H1 (cell line): Measurements from ENCODE around the gene LINC01488. TPM values are rescaled to one million over a fixed set of nuclear protein-coding genes. Genes with fewer than 3 reads are reported as not detected.

Experiments
- BACH1 ChIP-seq: IDR thresholded peaks from 2 replicates; pipeline ENCODE4 v1.6.1; 2012; ENCODE audit warnings: low read length, improper control_type of control experiment
- CBX5 ChIP-seq: fragments of 300-800, 300-1000 bp; sonication (generic); IDR thresholded peaks from 2 replicates; pipeline ENCODE4 v1.7.1; 2016; ENCODE audit warnings: antibody characterized with exemption, low read length, low read depth
- HDAC6 ChIP-seq: IDR thresholded peaks from one replicate; pipeline ENCODE4 v1.7.1; 2012; ENCODE audit warnings: low read depth, mild to moderate bottlenecking, inconsistent platforms, low read length, moderate library complexity
- KDM5A ChIP-seq: fragments of 200-600 bp; IDR thresholded peaks from 2 replicates; pipeline ENCODE4 v1.7.1; 2012; ENCODE audit warnings: mild to moderate bottlenecking, low read length, inconsistent platforms, mixed read lengths
- MAFK ChIP-seq: IDR thresholded peaks from 2 replicates; pipeline ENCODE4 v1.6.1; 2012; ENCODE audit warnings: low read depth, mild to moderate bottlenecking, improper control_type of control experiment, low read length
- NRF1 ChIP-seq: IDR thresholded peaks from 2 replicates; pipeline ENCODE4 v1.6.1; 2011; ENCODE audit warnings: mild to moderate bottlenecking, low read depth, low read length, improper control_type of control experiment
- RFX5 ChIP-seq: IDR thresholded peaks from 2 replicates; pipeline ENCODE4 v1.6.1; 2011; ENCODE audit warnings: low read depth, low read length, improper control_type of control experiment, borderline replicate concordance
- SIX5 ChIP-seq: IDR thresholded peaks from 2 replicates; pipeline ENCODE4 v1.6.1; 2011; ENCODE audit warnings: mild to moderate bottlenecking, low read depth, low read length
- SP4 ChIP-seq: IDR thresholded peaks from 2 replicates; pipeline ENCODE4 v1.6.1; 2012; ENCODE audit warnings: low read length, inconsistent platforms
- SRF ChIP-seq: IDR thresholded peaks from 2 replicates; pipeline ENCODE4 v1.6.1; 2011; ENCODE audit warnings: mild to moderate bottlenecking, low read depth, low read length, moderate library complexity
- polyA plus RNA-seq, 7 experiments: library from polyadenylated mRNA; depleted of rRNA in 3 of 7; stranded (reverse) in 5 of 7; unstranded in 2 of 7; fragments of >200 nt in 5 of 7; fragments of 200-250 nt in 2 of 7; gene quantifications; 1 replicate in 5 of 7; 2 replicates in 1 of 7; 4 replicates in 1 of 7; pipeline versions ENCODE4 v1.2.1 to v1.2.3, GENCODE V29; 2011 to 2013; ENCODE audit warnings: missing spikeins in 2 of 7, mixed read lengths in 2 of 7
- total RNA-seq: library from RNA; stranded (reverse); fragmentation: NEBNext Ultra II Directional; extraction: Animal tissue kit (Norgen Biotek cat#: 25700); gene quantifications from 2 replicates; pipeline ENCODE4 v1.2.1, GENCODE V29; 2021
- TF ChIP-seq, protein P1 (sequence below): IDR thresholded peaks from 2 replicates; pipeline ENCODE4 v1.6.1; 2012; ENCODE audit warnings: inconsistent platforms

Gene LINC01488
- total and polyA plus RNA-seq, 2 of the 8 experiments (the other 6 are each of a cell fraction or from before 2014, with no cell fraction given), result not detected

DNA sequence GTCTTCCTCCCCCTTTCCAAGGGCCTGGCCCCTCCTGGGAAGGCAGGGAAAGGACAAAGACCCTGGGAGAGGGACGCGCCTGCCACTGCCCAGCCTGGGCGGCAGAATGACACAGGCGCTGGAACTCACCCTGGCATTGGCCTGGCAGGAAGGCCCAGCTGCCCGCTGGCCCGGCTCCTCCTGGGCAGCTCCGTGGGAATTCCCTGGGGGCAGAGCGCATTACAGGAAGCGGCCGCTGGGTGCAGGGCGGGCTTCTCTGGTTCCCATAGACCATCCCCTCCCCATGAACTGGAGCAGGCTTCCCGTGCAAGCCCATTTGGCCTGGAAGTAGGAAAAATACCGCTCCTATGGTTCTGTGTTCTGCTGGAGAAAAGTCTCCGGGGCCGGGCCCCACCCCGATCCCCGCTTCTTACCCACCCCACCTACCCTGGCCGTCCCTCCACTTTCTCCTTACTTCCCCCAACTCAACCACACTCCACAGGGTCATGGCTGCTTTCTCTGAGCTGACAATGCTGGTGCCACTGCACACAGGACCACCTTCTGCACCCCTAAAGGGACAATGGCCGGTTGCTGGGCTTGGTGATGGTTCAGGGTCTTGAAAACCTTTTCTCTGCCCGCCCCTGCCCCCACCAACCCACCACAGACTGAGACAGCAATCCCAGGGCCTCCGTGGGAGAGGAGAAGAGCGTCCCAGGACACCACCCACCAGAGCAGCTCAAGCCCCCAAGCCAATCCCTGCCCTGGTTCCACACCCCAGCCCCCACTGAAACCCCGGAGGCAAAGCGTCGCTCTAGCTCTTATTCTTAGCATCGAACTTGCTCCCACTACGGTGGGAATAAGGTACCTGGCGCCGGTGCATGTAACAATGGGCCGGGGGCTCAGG is 58.9 kb downstream of the LINC01488 start (continued):
- TF ChIP-seq CBX5, result no peak
- TF ChIP-seq NRF1, result no peak
- TF ChIP-seq KDM5A, result no peak
- no peak for TF ChIP-seq HDAC6
- no peak for TF ChIP-seq SIX5
- no peak for TF ChIP-seq SP4
- TF ChIP-seq, protein P1, sequence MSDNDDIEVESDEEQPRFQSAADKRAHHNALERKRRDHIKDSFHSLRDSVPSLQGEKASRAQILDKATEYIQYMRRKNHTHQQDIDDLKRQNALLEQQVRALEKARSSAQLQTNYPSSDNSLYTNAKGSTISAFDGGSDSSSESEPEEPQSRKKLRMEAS, result no peak
- TF ChIP-seq SRF, result no peak
- TF ChIP-seq MAFK, result no peak
- no peak for TF ChIP-seq RFX5
- no peak for TF ChIP-seq BACH1
- TF ChIP-seq, all 59 proteins: peak for 2
